Prostate gland (tissue), 2 donors: Measurements from ENCODE around the gene CDK8.

ENCODE experiments used
- CTCF ChIP-seq, 4 experiments: fragments of 200-600 bp in 2 of 4; fragments of 450-650 bp in 2 of 4; sonication (generic) in 2 of 4; IDR thresholded peaks; 1 replicate in 3 of 4; 2 replicates in 1 of 4; pipeline ENCODE4 v1.5.1; 2016 to 2019; ENCODE audit warnings: antibody characterized with exemption in 4 of 4, mild to moderate bottlenecking in 2 of 4, moderate library complexity in 2 of 4
- POLR2A ChIP-seq: fragments of 450-650 bp; IDR thresholded peaks from one replicate; pipeline ENCODE4 v1.6.1; 2016; ENCODE audit warnings: antibody characterized with exemption, mild to moderate bottlenecking
- POLR2AphosphoS5 ChIP-seq: sonication (generic); formaldehyde crosslinking; IDR thresholded peaks from one replicate; pipeline ENCODE4 v1.6.1; 2017; ENCODE audit warnings: antibody characterized with exemption

- TF ChIP-seq POLR2AphosphoS5, result no peak
- TF ChIP-seq POLR2A, result no peak
- no peak for TF ChIP-seq CTCF (IDR thresholded peaks at IDR 0.05)
Measured at GRCh38 chr13:26411206-26411605, 157.3 kb downstream of the CDK8 start.
